Endothelial cell of umbilical vein (primary cell): Measurements from ENCODE around the gene KDM5B. TPM values are rescaled to one million over a fixed set of nuclear protein-coding genes. Genes with fewer than 3 reads are reported as not detected.

Experiments
- BruUV-seq: library from RNA; stranded (reverse); fragments of 400-500 nt; replicated peaks from 2 replicates; lab custom pipeline; 2021; lab: Mats Ljungman, UMichigan
- CTCF ChIA-PET: fragments of 300-600, 350-600 bp; sonication (Branson Sonifier 250); formaldehyde crosslinking; loops from one replicate; lab custom pipeline; 2021; ENCODE audit warnings: antibody characterized with exemption, inconsistent platforms; lab: Charles Lee
- POLR2A ChIA-PET: fragments of 300-600, 350-600 bp; sonication (Branson Sonifier 250); formaldehyde crosslinking; loops from one replicate; lab custom pipeline; 2021; ENCODE audit warnings: antibody characterized with exemption, inconsistent platforms; lab: Charles Lee
- DNase-seq: peaks from one replicate; pipeline ENCODE4 v3.0.0-alpha.2; 2011; ENCODE audit warnings: low read depth, low spot score
- FAIRE-seq: peaks from 2 replicates; lab custom pipeline; 2011; peaks lifted over from hg19 to GRCh38; lab: Jason Lieb, UNC
- H2AFZ ChIP-seq: 2 replicates; pipeline ENCODE4 v1.6.0; 2012; ENCODE audit warnings: low read depth, low read length, control low read depth, inconsistent platforms
- H3K27ac ChIP-seq: 2 replicates; pipeline ENCODE4 v1.5.1; 2011; ENCODE audit warnings: low read depth, mild to moderate bottlenecking, control low read depth, low read length, moderate library complexity; ENCODE audit not compliant: insufficient read depth
- H3K27me3 ChIP-seq, 2 experiments: 2 replicates each; pipeline versions ENCODE4 v1.6.0 to v1.6.1; 2011; ENCODE audit warnings: low read length in 2 of 2, mixed read lengths in 1 of 2; ENCODE audit not compliant: control insufficient read depth in 2 of 2, insufficient read depth in 2 of 2
- H3K36me3 ChIP-seq, 2 experiments: 2 replicates in 1 of 2; 3 replicates in 1 of 2; pipeline ENCODE4 v1.5.1; 2011; ENCODE audit warnings: low read length in 2 of 2, mild to moderate bottlenecking in 1 of 2, moderate library complexity in 1 of 2; ENCODE audit not compliant: control insufficient read depth in 2 of 2, insufficient read depth in 2 of 2; ENCODE audit errors: extremely low read depth in 1 of 2
- H3K4me1 ChIP-seq: 3 replicates; pipeline ENCODE4 v1.5.1; 2011; ENCODE audit warnings: mild to moderate bottlenecking, low read length; ENCODE audit not compliant: control insufficient read depth, insufficient read depth; ENCODE audit errors: extremely low read depth
- H3K4me2 ChIP-seq: 2 replicates; pipeline ENCODE4 v1.6.1; 2011; ENCODE audit warnings: low read length, control low read depth, mixed read lengths; ENCODE audit not compliant: insufficient read depth
- H3K4me3 ChIP-seq, 3 experiments: fragments of 200-600 bp in 1 of 3; sonication (generic), shearing (Covaris generic) in 1 of 3; replicated peaks in 1 of 3; 2 replicates each; pipeline ENCODE4 v1.5.1; 2011 to 2016; ENCODE audit warnings: control low read depth in 3 of 3, low read length in 3 of 3, mild to moderate bottlenecking in 2 of 3, inconsistent platforms in 1 of 3, low read depth in 1 of 3, moderate library complexity in 1 of 3; ENCODE audit not compliant: insufficient read depth in 1 of 3
- H3K79me2 ChIP-seq: 2 replicates; pipeline ENCODE4 v1.6.0; 2012; ENCODE audit warnings: low read length, inconsistent platforms; ENCODE audit not compliant: control insufficient read depth, insufficient read depth
- H3K9ac ChIP-seq: replicated peaks from 2 replicates; pipeline ENCODE3; 2011; ENCODE audit warnings: low read length, control low read depth; ENCODE audit not compliant: insufficient read depth; ENCODE audit errors: extremely low read depth
- H3K9me1 ChIP-seq: replicated peaks from 3 replicates; pipeline ENCODE4 v1.6.0; 2011; ENCODE audit warnings: mild to moderate bottlenecking, low read length; ENCODE audit not compliant: control insufficient read depth, insufficient read depth; ENCODE audit errors: extremely low read depth
- H3K9me3 ChIP-seq: replicated peaks from 2 replicates; pipeline ENCODE4 v1.5.1; 2012; ENCODE audit warnings: low read length, inconsistent platforms; ENCODE audit not compliant: control insufficient read depth, insufficient read depth
- H4K20me1 ChIP-seq: replicated peaks from 2 replicates; pipeline ENCODE3; 2011; ENCODE audit warnings: mild to moderate bottlenecking, low read length; ENCODE audit not compliant: control insufficient read depth, insufficient read depth; ENCODE audit errors: extremely low read depth
- EZH2 ChIP-seq: IDR thresholded peaks from 2 replicates; pipeline ENCODE4 v1.6.1; 2012; ENCODE audit warnings: borderline replicate concordance, low read depth, mild to moderate bottlenecking, moderate library complexity, low read length, inconsistent platforms; ENCODE audit not compliant: severe bottlenecking
- FOS ChIP-seq: IDR thresholded peaks from 2 replicates; pipeline ENCODE4 v1.6.1; 2011; ENCODE audit warnings: mild to moderate bottlenecking, low read length, moderate library complexity, borderline replicate concordance; ENCODE audit not compliant: insufficient read depth
- GATA2 ChIP-seq: IDR thresholded peaks from 2 replicates; pipeline ENCODE4 v1.7.0; 2011; ENCODE audit warnings: low read depth, mild to moderate bottlenecking, moderate library complexity, mixed read lengths, low read length; ENCODE audit not compliant: insufficient read length, insufficient read depth
- JUN ChIP-seq: IDR thresholded peaks from 2 replicates; pipeline ENCODE4 v1.6.1; 2011; ENCODE audit warnings: borderline replicate concordance, low read depth; ENCODE audit not compliant: insufficient read length, insufficient read depth
- MYC ChIP-seq: IDR thresholded peaks from one replicate; pipeline ENCODE4 v1.6.1; 2011; ENCODE audit warnings: mild to moderate bottlenecking, low read depth, low read length
- POLR2A ChIP-seq: IDR thresholded peaks from 2 replicates; pipeline ENCODE4 v1.6.1; 2012; ENCODE audit warnings: low read depth, mild to moderate bottlenecking, control low read depth, low read length
- POLR2AphosphoS5 ChIP-seq: IDR thresholded peaks from 2 replicates; pipeline ENCODE4 v1.6.1; 2012; ENCODE audit warnings: low read depth, mild to moderate bottlenecking, control low read depth, low read length, moderate library complexity; ENCODE audit not compliant: insufficient read depth
- dilution Hi-C: fragments of 300-500 bp; cut with MboI; formaldehyde crosslinking; loops from one replicate; pipeline ENCODE4 v1.15.0; 2019; ENCODE audit warnings: low sequenced_read_pairs; ENCODE audit not compliant: extremely low pct_ligation_motif_present
- intact Hi-C: fragments of 100-400 bp; cut with micrococcal nuclease; formaldehyde crosslinking; loops from one replicate; pipeline ENCODE4 v1.10.0; 2022
- polyA plus RNA-seq, 4 experiments: library from polyadenylated mRNA; depleted of rRNA in 3 of 4; stranded (reverse) in 3 of 4; unstranded in 1 of 4; fragments of >200 nt; gene quantifications; 2 replicates each; pipeline versions ENCODE4 v1.2.1 to v1.2.3, GENCODE V29; 2011 to 2012; ENCODE audit warnings: missing spikeins in 1 of 4
- total RNA-seq: library from RNA; stranded (reverse); gene quantifications from 2 replicates; pipeline ENCODE4 v1.2.3, GENCODE V29; 2021
- TF ChIP-seq, protein P1 (sequence below): IDR thresholded peaks from 2 replicates; pipeline ENCODE4 v1.6.1; 2011; ENCODE audit not compliant: insufficient read depth, insufficient read length
- TF ChIP-seq, protein P2 (sequence below), 2 donors: IDR thresholded peaks; 1 replicate in 1 of 2; 2 replicates in 1 of 2; pipeline ENCODE4 v1.5.1; 2011; ENCODE audit warnings: low read length in 2 of 2, mild to moderate bottlenecking in 2 of 2, moderate library complexity in 2 of 2, control low read depth in 1 of 2, inconsistent platforms in 1 of 2, low read depth in 1 of 2; ENCODE audit not compliant: insufficient read depth in 1 of 2; ENCODE audit errors: extremely low read depth in 1 of 2

KDM5B gene
- total and polyA plus RNA-seq, 2 donors (not counting 3 experiments of a cell fraction or from before 2014, with no cell fraction given): 25.2 to 65.5 TPM

DNA sequence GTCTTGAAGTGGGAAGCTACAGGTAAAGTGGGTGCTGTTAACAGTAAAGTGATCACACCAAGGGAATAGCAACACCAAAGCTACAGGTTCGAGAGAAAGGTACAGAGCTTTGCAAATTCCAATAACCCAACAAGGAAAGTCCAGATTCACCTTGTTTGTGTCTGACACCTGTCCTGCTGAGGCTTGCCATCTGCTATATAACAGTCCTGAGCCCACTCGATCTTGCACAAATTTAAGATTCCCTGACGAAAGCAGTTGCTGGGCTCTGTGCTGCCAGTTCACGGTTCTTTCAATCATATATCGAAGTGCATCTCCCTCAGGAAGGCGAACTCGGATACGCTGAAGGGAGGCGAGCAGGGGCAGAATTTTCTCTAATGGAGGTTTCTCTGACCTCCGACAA lies 75.0 kb downstream of the KDM5B start:
- DNase-seq: no peak

More for the DNA sequence above, 75.0 kb downstream of the KDM5B start:
- peaks cover 37 to 41% of the 10 kb centered on the region in 2 experiments for H3K36me3 ChIP-seq
- CTCF ChIA-PET: interaction anchor here (1.0 to 1.4 kb wide), 2 partner anchors 14 to 18 kb away, joined by 3 to 5 read pairs; no protein-coding TSS in a partner anchor
- H3K79me2 ChIP-seq: no peaks in the 10 kb centered on the region
- H3K27me3 ChIP-seq: no peaks in the 10 kb centered on the region
- no peak for TF ChIP-seq JUN
- TF ChIP-seq POLR2AphosphoS5: no peak
- TF ChIP-seq EZH2: no peak
- no peak for TF ChIP-seq MYC
- TF ChIP-seq, protein P1, sequence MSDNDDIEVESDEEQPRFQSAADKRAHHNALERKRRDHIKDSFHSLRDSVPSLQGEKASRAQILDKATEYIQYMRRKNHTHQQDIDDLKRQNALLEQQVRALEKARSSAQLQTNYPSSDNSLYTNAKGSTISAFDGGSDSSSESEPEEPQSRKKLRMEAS: no peak
- TF ChIP-seq, protein P2, sequence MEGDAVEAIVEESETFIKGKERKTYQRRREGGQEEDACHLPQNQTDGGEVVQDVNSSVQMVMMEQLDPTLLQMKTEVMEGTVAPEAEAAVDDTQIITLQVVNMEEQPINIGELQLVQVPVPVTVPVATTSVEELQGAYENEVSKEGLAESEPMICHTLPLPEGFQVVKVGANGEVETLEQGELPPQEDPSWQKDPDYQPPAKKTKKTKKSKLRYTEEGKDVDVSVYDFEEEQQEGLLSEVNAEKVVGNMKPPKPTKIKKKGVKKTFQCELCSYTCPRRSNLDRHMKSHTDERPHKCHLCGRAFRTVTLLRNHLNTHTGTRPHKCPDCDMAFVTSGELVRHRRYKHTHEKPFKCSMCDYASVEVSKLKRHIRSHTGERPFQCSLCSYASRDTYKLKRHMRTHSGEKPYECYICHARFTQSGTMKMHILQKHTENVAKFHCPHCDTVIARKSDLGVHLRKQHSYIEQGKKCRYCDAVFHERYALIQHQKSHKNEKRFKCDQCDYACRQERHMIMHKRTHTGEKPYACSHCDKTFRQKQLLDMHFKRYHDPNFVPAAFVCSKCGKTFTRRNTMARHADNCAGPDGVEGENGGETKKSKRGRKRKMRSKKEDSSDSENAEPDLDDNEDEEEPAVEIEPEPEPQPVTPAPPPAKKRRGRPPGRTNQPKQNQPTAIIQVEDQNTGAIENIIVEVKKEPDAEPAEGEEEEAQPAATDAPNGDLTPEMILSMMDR (IDR thresholded peaks at IDR 0.05; ENCODE audit: extremely low read depth in 1 of 2, insufficient read depth in 1 of 2, low read depth in 1 of 2, low read length in 2 of 2): no peak
- TF ChIP-seq POLR2A: no peak
- no peak for TF ChIP-seq GATA2
- TF ChIP-seq FOS: no peak
- POLR2A ChIA-PET: no interaction called here
- no peak overlapping the region for H3K9ac ChIP-seq
- H3K4me3 ChIP-seq: no peak overlapping the region
- H3K9me3 ChIP-seq: no peaks in the 10 kb centered on the region
- no TSS peak for BruUV-seq
- dilution Hi-C loops (no loop called here), intact Hi-C loops (no loop called here)
- H3K4me1 ChIP-seq: no peaks in the 10 kb centered on the region
- H2AFZ ChIP-seq: no peak overlapping the region
- FAIRE-seq: no peak
- no peak overlapping the region for H3K4me2 ChIP-seq
- no peaks in the 10 kb centered on the region for H3K9me1 ChIP-seq
- H3K27ac ChIP-seq: no peak overlapping the region
- no peaks in the 10 kb centered on the region for H4K20me1 ChIP-seq
